ENCODE data around the gene BMS1. TPM values are rescaled to one million over a fixed set of nuclear protein-coding genes. Genes with fewer than 3 reads are reported as not detected.

The BMS1 gene
- total RNA-seq, result 21.9 and 30.1 TPM in 2 replicates

GRCh38 chr10:42782446-42783180 lies at the start of gene BMS1:
TSS of gene BMS1 (plus strand) at chr10:42782795. CDS start at chr10:42784395, 1,600 bp downstream.

Other genes starting within 250 kb of the BMS1 start
- 17.8 and 20.4 TPM in 2 replicates for gene ZNF33B, start 144.2 kb upstream of the BMS1 start, total RNA-seq